ENCODE data around the gene ZIC2. TPM values are rescaled to one million over a fixed set of nuclear protein-coding genes. Genes with fewer than 3 reads are reported as not detected.

ZIC2 gene
- total and polyA plus RNA-seq, 2 of the 8 experiments (the other 6 are each of a cell fraction or from before 2014, with no cell fraction given) = 53.2 to 372 TPM

DNA sequence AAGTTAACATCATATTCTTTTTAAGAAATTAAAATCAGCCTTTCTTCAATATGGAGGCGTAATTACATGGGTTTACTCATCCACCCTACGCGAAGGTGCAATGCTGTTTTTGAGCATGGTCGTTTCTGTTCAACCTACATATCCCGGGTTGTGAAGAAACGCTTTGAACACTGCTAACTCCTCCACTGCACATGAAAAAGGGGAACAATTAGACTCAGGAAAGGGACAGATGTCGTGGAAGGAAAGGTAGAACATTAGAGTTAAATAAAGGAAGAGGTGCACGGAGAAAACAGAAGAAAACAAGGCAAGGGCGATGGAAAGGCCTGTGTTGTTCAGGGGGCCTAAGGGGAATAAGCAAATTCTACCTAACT, 14.1 kb upstream of the ZIC2 start:
- H4K5ac ChIP-seq (ENCODE audit: insufficient read length, low read depth, low read length) = no peak overlapping the region
- no peak overlapping the region for H3K27ac ChIP-seq (ENCODE audit: low read depth, low read length)
- H3K36me3 ChIP-seq (ENCODE audit: control insufficient read depth in 2 of 4, insufficient read depth in 4 of 4, low read length in 3 of 4) = peaks cover 2 to 68% (median 36%) of the 10 kb centered on the region in 4 experiments; a peak in 7 of 8 replicates
- H3K4me3 ChIP-seq (ENCODE audit: extremely low read depth in 1 of 4, insufficient read depth in 2 of 4, low read depth in 3 of 4, low read length in 4 of 4) = peak overlapping the region; percentile 79 to 96 (median 92)
- H3K18ac ChIP-seq (ENCODE audit: extremely low read depth, low read length) = peak overlapping the region; percentile 20; the same call in 1 of the 2 replicates
- H4K91ac ChIP-seq (replicated peaks; ENCODE audit: insufficient read length, low read length) = peak overlapping the region; percentile 22
- peak; percentile 89 for FAIRE-seq
- H2AK5ac ChIP-seq (ENCODE audit: low read depth, low read length) = no peak overlapping the region
- no peak overlapping the region for H2BK120ac ChIP-seq (replicated peaks; ENCODE audit: low read depth, low read length)
- peaks cover 3 to 14% (median 7%) of the 10 kb centered on the region in 4 experiments for H3K4me1 ChIP-seq (replicated peaks in 1 of 4; ENCODE audit: control insufficient read depth in 3 of 4, insufficient read depth in 4 of 4, low read length in 3 of 4)
- peak overlapping the region; percentile 9 to 80 (median 54) for H3K9ac ChIP-seq (replicated peaks in 1 of 4; ENCODE audit: extremely low read depth in 1 of 4, low read depth in 3 of 4, low read length in 3 of 4)
- no peak overlapping the region for H3K4ac ChIP-seq (replicated peaks; ENCODE audit: insufficient read length, low read depth, low read length)
- no peak overlapping the region for H2BK20ac ChIP-seq (ENCODE audit: low read length)
- CTCF ChIA-PET (ENCODE audit: partially characterized antibody) = interaction anchor here (0.6 to 3.6 kb wide), 12 partner anchors 10 to 312 kb away, joined by 3 to 23 read pairs (median 5); no protein-coding TSS in a partner anchor
- H3K56ac ChIP-seq (replicated peaks; ENCODE audit: insufficient read length, low read depth, low read length) = peak overlapping the region; percentile 24
- no peak overlapping the region for H3K23ac ChIP-seq (ENCODE audit: insufficient read length)
- no peak overlapping the region for H2BK12ac ChIP-seq (ENCODE audit: low read depth, low read length)
- no peak overlapping the region for H2AFZ ChIP-seq (ENCODE audit: low read length)
- peaks cover 3% of the 10 kb centered on the region; the same call in 1 of the 2 replicates for H3K79me1 ChIP-seq (ENCODE audit: low read depth, low read length)
- peaks cover 20% of the 10 kb centered on the region for H3K23me2 ChIP-seq (ENCODE audit: low read depth, low read length)
- POLR2A ChIA-PET (ENCODE audit: partially characterized antibody) = interaction anchor here (1.1 to 5.7 kb wide), 9 partner anchors 8 to 278 kb away, joined by 3 to 56 read pairs (median 7); partner anchors contain the start of gene ZIC2
- peak overlapping the region; percentile 81 for H3K4me2 ChIP-seq (ENCODE audit: insufficient read depth in 1 of 2, low read depth in 2 of 2, low read length in 2 of 2)
- H4K20me1 ChIP-seq (replicated peaks in 1 of 2; ENCODE audit: control insufficient read depth in 1 of 2, insufficient read depth in 2 of 2, low read length in 2 of 2) = peaks cover 23 to 29% of the 10 kb centered on the region in 2 experiments
- no peak overlapping the region for H2BK15ac ChIP-seq (ENCODE audit: low read length)
- H3K9me3 ChIP-seq (ENCODE audit: insufficient read depth in 2 of 2, low read depth in 1 of 2, low read length in 1 of 2) = no peaks in the 10 kb centered on the region
- no peak for DNase-seq (ENCODE audit: low read depth in 1 of 2, low spot score in 2 of 2)
- 18% methylated on average over 9 of the region's 9 CpGs; no CpG with 5 or more reads in 1 of the 2 experiments for WGBS, 2 experiments (ENCODE audit: extremely low coverage in 1 of 2, insufficient coverage in 1 of 2, insufficient read length in 1 of 2, insufficient replicate concordance in 2 of 2, low coverage in 1 of 2, low lambda C conversion rate in 2 of 2, missing lambda C conversion rate in 1 of 2)
- no peak overlapping the region for H4K8ac ChIP-seq (ENCODE audit: extremely low read depth, insufficient read depth, low read length)
- H3K79me2 ChIP-seq (ENCODE audit: control insufficient read depth in 1 of 2, insufficient read depth in 2 of 2, low read length in 2 of 2) = peaks cover 15 to 67% of the 10 kb centered on the region in 2 experiments
- no peak for TF ChIP-seq HDAC6 (IDR thresholded peaks at IDR 0.05; ENCODE audit: low read depth, low read length)
- no peak for TF ChIP-seq KDM5A (IDR thresholded peaks at IDR 0.05; ENCODE audit: low read length)
- no peak for TF ChIP-seq SAP30 (IDR thresholded peaks at IDR 0.05; ENCODE audit: insufficient read depth, insufficient replicate concordance, low read length)
- no peak for TF ChIP-seq SP2 (IDR thresholded peaks at IDR 0.05; ENCODE audit: low read length)
- no peak for TF ChIP-seq GTF2F1 (IDR thresholded peaks at IDR 0.05; ENCODE audit: borderline replicate concordance, low read depth, low read length)
- no peak overlapping the region for H3K14ac ChIP-seq (ENCODE audit: insufficient read length)
- no peaks in the 10 kb centered on the region for H3K27me3 ChIP-seq (replicated peaks in 1 of 4; ENCODE audit: control insufficient read depth in 3 of 4, extremely low read depth in 1 of 4, insufficient read depth in 3 of 4, low read length in 3 of 4)
- H2BK5ac ChIP-seq (ENCODE audit: low read depth, low read length) = no peak overlapping the region
